ENCODE results near the gene TMEM178A.

The TMEM178A gene

GRCh38 chr2:39706312-39706711 lies 40.6 kb downstream of the TMEM178A start:
- no peaks in the 10 kb centered on the region for H3K4me1 ChIP-seq (ENCODE audit: control insufficient read depth, insufficient read depth, low read length)
- no peaks in the 10 kb centered on the region for H3K36me3 ChIP-seq (ENCODE audit: control insufficient read depth, insufficient read depth, low read length)
- WGBS (ENCODE audit: insufficient coverage, insufficient read length) = no CpG with 5 or more reads among the region's 1 CpG
- DNase-seq (ENCODE audit: low read depth, low spot score) = no peak
- H3K9me3 ChIP-seq (ENCODE audit: control insufficient read depth, insufficient read depth, low read length) = no peaks in the 10 kb centered on the region
- no peaks in the 10 kb centered on the region for H3K27me3 ChIP-seq (ENCODE audit: control insufficient read depth, insufficient read depth, low read length)
- H3K27ac ChIP-seq (ENCODE audit: low read length) = no peak overlapping the region
- no peak overlapping the region for H3K4me3 ChIP-seq (ENCODE audit: low read length)

GRCh38 chr2:39706945-39707344 lies 41.2 kb downstream of the TMEM178A start:
- Histone ChIP-seq H3K9me3 (ENCODE audit: control insufficient read depth, insufficient read depth, low read length) (no peaks in the 10 kb centered on the region), H3K27ac (ENCODE audit: low read length) (no peak overlapping the region), H3K27me3 (ENCODE audit: control insufficient read depth, insufficient read depth, low read length) (no peaks in the 10 kb centered on the region), H3K36me3 (ENCODE audit: control insufficient read depth, insufficient read depth, low read length) (no peaks in the 10 kb centered on the region), H3K4me1 (ENCODE audit: control insufficient read depth, insufficient read depth, low read length) (no peaks in the 10 kb centered on the region), H3K4me3 (ENCODE audit: low read length) (no peak overlapping the region)
- DNase-seq (ENCODE audit: low read depth, low spot score) = no peak
- no CpG with 5 or more reads among the region's 8 CpGs for WGBS (ENCODE audit: insufficient coverage, insufficient read length)

- Histone ChIP-seq H3K4me3 (ENCODE audit: low read length) (no peak overlapping the region), H3K9me3 (ENCODE audit: control insufficient read depth, insufficient read depth, low read length) (no peaks in the 10 kb centered on the region), H3K27ac (ENCODE audit: low read length) (no peak overlapping the region), H3K4me1 (ENCODE audit: control insufficient read depth, insufficient read depth, low read length) (no peaks in the 10 kb centered on the region), H3K36me3 (ENCODE audit: control insufficient read depth, insufficient read depth, low read length) (no peaks in the 10 kb centered on the region), H3K27me3 (ENCODE audit: control insufficient read depth, insufficient read depth, low read length) (no peaks in the 10 kb centered on the region)
- no CpG with 5 or more reads among the region's 9 CpGs for WGBS (ENCODE audit: insufficient coverage, insufficient read length)
- no peak for DNase-seq (ENCODE audit: low read depth, low spot score)
Measured at GRCh38 chr2:39708003-39708402, 42.3 kb downstream of the TMEM178A start.

- no peaks in the 10 kb centered on the region for H3K36me3 ChIP-seq (ENCODE audit: control insufficient read depth, insufficient read depth, low read length)
- H3K4me3 ChIP-seq (ENCODE audit: low read length) = no peak overlapping the region
- H3K9me3 ChIP-seq (ENCODE audit: control insufficient read depth, insufficient read depth, low read length) = no peaks in the 10 kb centered on the region
- H3K4me1 ChIP-seq (ENCODE audit: control insufficient read depth, insufficient read depth, low read length) = no peaks in the 10 kb centered on the region
- no peak overlapping the region for H3K27ac ChIP-seq (ENCODE audit: low read length)
- no CpG with 5 or more reads among the region's 3 CpGs for WGBS (ENCODE audit: insufficient coverage, insufficient read length)
- H3K27me3 ChIP-seq (ENCODE audit: control insufficient read depth, insufficient read depth, low read length) = no peaks in the 10 kb centered on the region
- no peak for DNase-seq (ENCODE audit: low read depth, low spot score)
Measured at GRCh38 chr2:39710807-39711206, 45.1 kb downstream of the TMEM178A start.

- no peaks in the 10 kb centered on the region for H3K27me3 ChIP-seq (ENCODE audit: control insufficient read depth, insufficient read depth, low read length)
- no peak overlapping the region for H3K27ac ChIP-seq (ENCODE audit: low read length)
- no CpG with 5 or more reads among the region's 5 CpGs for WGBS (ENCODE audit: insufficient coverage, insufficient read length)
- no peak for DNase-seq (ENCODE audit: low read depth, low spot score)
- H3K9me3 ChIP-seq (ENCODE audit: control insufficient read depth, insufficient read depth, low read length) = no peaks in the 10 kb centered on the region
- no peaks in the 10 kb centered on the region for H3K4me1 ChIP-seq (ENCODE audit: control insufficient read depth, insufficient read depth, low read length)
- H3K4me3 ChIP-seq (ENCODE audit: low read length) = no peak overlapping the region
- H3K36me3 ChIP-seq (ENCODE audit: control insufficient read depth, insufficient read depth, low read length) = no peaks in the 10 kb centered on the region
Measured at GRCh38 chr2:39712953-39713352, 47.2 kb downstream of the TMEM178A start.

GRCh38 chr2:39715095-39715494 lies 49.4 kb downstream of the TMEM178A start:
- no peaks in the 10 kb centered on the region for H3K36me3 ChIP-seq (ENCODE audit: control insufficient read depth, insufficient read depth, low read length)
- H3K27me3 ChIP-seq (ENCODE audit: control insufficient read depth, insufficient read depth, low read length) = no peaks in the 10 kb centered on the region
- no peak overlapping the region for H3K4me3 ChIP-seq (ENCODE audit: low read length)
- no peaks in the 10 kb centered on the region for H3K9me3 ChIP-seq (ENCODE audit: control insufficient read depth, insufficient read depth, low read length)
- H3K4me1 ChIP-seq (ENCODE audit: control insufficient read depth, insufficient read depth, low read length) = no peaks in the 10 kb centered on the region
- H3K27ac ChIP-seq (ENCODE audit: low read length) = no peak overlapping the region
- DNase-seq (ENCODE audit: low read depth, low spot score) = no peak

- no peak overlapping the region for H3K27ac ChIP-seq (ENCODE audit: low read length)
- H3K4me3 ChIP-seq (ENCODE audit: low read length) = no peak overlapping the region
- DNase-seq (ENCODE audit: low read depth, low spot score) = no peak
- no peaks in the 10 kb centered on the region for H3K4me1 ChIP-seq (ENCODE audit: control insufficient read depth, insufficient read depth, low read length)
- H3K9me3 ChIP-seq (ENCODE audit: control insufficient read depth, insufficient read depth, low read length) = no peaks in the 10 kb centered on the region
- no peaks in the 10 kb centered on the region for H3K36me3 ChIP-seq (ENCODE audit: control insufficient read depth, insufficient read depth, low read length)
- no peaks in the 10 kb centered on the region for H3K27me3 ChIP-seq (ENCODE audit: control insufficient read depth, insufficient read depth, low read length)
- WGBS (ENCODE audit: insufficient coverage, insufficient read length) = no CpG with 5 or more reads among the region's 3 CpGs
Measured at GRCh38 chr2:39715822-39716221, 50.1 kb downstream of the TMEM178A start.

GRCh38 chr2:39717067-39717466 lies 51.4 kb downstream of the TMEM178A start:
- no CpG with 5 or more reads among the region's 12 CpGs for WGBS (ENCODE audit: insufficient coverage, insufficient read length)
- peaks cover 3% of the 10 kb centered on the region for H3K4me1 ChIP-seq (ENCODE audit: control insufficient read depth, insufficient read depth, low read length)
- no peaks in the 10 kb centered on the region for H3K36me3 ChIP-seq (ENCODE audit: control insufficient read depth, insufficient read depth, low read length)
- DNase-seq (ENCODE audit: low read depth, low spot score) = no peak
- H3K27me3 ChIP-seq (ENCODE audit: control insufficient read depth, insufficient read depth, low read length) = no peaks in the 10 kb centered on the region
- H3K4me3 ChIP-seq (ENCODE audit: low read length) = no peak overlapping the region
- no peak overlapping the region for H3K27ac ChIP-seq (ENCODE audit: low read length)
- H3K9me3 ChIP-seq (ENCODE audit: control insufficient read depth, insufficient read depth, low read length) = no peaks in the 10 kb centered on the region

GRCh38 chr2:39718483-39718882 lies 52.8 kb downstream of the TMEM178A start:
- H3K4me1 ChIP-seq (ENCODE audit: control insufficient read depth, insufficient read depth, low read length) = peaks cover 3% of the 10 kb centered on the region
- no peaks in the 10 kb centered on the region for H3K27me3 ChIP-seq (ENCODE audit: control insufficient read depth, insufficient read depth, low read length)
- DNase-seq (ENCODE audit: low read depth, low spot score) = no peak
- H3K9me3 ChIP-seq (ENCODE audit: control insufficient read depth, insufficient read depth, low read length) = no peaks in the 10 kb centered on the region
- no peak overlapping the region for H3K4me3 ChIP-seq (ENCODE audit: low read length)
- no peaks in the 10 kb centered on the region for H3K36me3 ChIP-seq (ENCODE audit: control insufficient read depth, insufficient read depth, low read length)
- H3K27ac ChIP-seq (ENCODE audit: low read length) = no peak overlapping the region
- WGBS (ENCODE audit: insufficient coverage, insufficient read length) = no CpG with 5 or more reads among the region's 9 CpGs

- Histone ChIP-seq H3K27ac (ENCODE audit: low read length) (no peak overlapping the region), H3K4me3 (ENCODE audit: low read length) (no peak overlapping the region), H3K4me1 (ENCODE audit: control insufficient read depth, insufficient read depth, low read length) (peaks cover 3% of the 10 kb centered on the region), H3K9me3 (ENCODE audit: control insufficient read depth, insufficient read depth, low read length) (no peaks in the 10 kb centered on the region), H3K36me3 (ENCODE audit: control insufficient read depth, insufficient read depth, low read length) (no peaks in the 10 kb centered on the region), H3K27me3 (ENCODE audit: control insufficient read depth, insufficient read depth, low read length) (no peaks in the 10 kb centered on the region)
- DNase-seq (ENCODE audit: low read depth, low spot score) = no peak
- no CpG with 5 or more reads among the region's 8 CpGs for WGBS (ENCODE audit: insufficient coverage, insufficient read length)
Measured at GRCh38 chr2:39719317-39719716, 53.6 kb downstream of the TMEM178A start.

GRCh38 chr2:39720970-39721369 lies 55.3 kb downstream of the TMEM178A start:
- H3K4me1 ChIP-seq (ENCODE audit: control insufficient read depth, insufficient read depth, low read length) = peaks cover 3% of the 10 kb centered on the region
- no CpG with 5 or more reads among the region's 2 CpGs for WGBS (ENCODE audit: insufficient coverage, insufficient read length)
- no peaks in the 10 kb centered on the region for H3K9me3 ChIP-seq (ENCODE audit: control insufficient read depth, insufficient read depth, low read length)
- no peak for DNase-seq (ENCODE audit: low read depth, low spot score)
- no peak overlapping the region for H3K27ac ChIP-seq (ENCODE audit: low read length)
- H3K36me3 ChIP-seq (ENCODE audit: control insufficient read depth, insufficient read depth, low read length) = no peaks in the 10 kb centered on the region
- no peaks in the 10 kb centered on the region for H3K27me3 ChIP-seq (ENCODE audit: control insufficient read depth, insufficient read depth, low read length)
- H3K4me3 ChIP-seq (ENCODE audit: low read length) = no peak overlapping the region
